GM13977 (cell line): ENCODE measurements around the gene DPYSL3.

Source experiments
- DNase-seq: peaks from one replicate; pipeline ENCODE4 v3.0.0; 2012; ENCODE audit warnings: low spot score
- in situ Hi-C: fragments of 300-500 bp; cut with MboI; formaldehyde crosslinking; loops from one replicate; pipeline ENCODE4 v1.12.0; 2022; ENCODE audit warnings: low sequenced_read_pairs, low pct_unique_long_range_greater_than_20kb, mixed read lengths, inconsistent platforms; ENCODE audit not compliant: unreplicated experiment
- TF ChIP-seq, protein P1 (sequence below): IDR thresholded peaks from 2 replicates; pipeline ENCODE4 v1.5.1; 2012; ENCODE audit warnings: mild to moderate bottlenecking, control low read depth; ENCODE audit not compliant: insufficient read depth; ENCODE audit errors: extremely low read depth, missing control alignments

The DPYSL3 gene

DNA sequence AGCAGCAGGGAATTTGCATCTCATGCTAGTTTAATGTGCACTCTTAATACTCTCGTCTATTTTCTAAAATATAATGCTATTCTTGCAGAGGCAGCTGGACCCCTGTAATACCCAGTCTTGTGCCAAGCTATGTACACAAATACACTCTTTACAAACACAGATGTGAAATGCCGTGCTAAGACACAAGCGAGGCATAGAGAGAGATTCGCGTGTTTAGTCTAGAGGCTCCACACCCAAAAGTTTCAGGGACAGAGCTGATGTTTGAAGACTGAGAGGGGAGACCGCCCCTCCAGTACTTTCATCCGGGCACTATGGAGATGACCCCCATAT, 1.2 kb downstream of the DPYSL3 start:
- no peak for DNase-seq
- TF ChIP-seq, protein P1, sequence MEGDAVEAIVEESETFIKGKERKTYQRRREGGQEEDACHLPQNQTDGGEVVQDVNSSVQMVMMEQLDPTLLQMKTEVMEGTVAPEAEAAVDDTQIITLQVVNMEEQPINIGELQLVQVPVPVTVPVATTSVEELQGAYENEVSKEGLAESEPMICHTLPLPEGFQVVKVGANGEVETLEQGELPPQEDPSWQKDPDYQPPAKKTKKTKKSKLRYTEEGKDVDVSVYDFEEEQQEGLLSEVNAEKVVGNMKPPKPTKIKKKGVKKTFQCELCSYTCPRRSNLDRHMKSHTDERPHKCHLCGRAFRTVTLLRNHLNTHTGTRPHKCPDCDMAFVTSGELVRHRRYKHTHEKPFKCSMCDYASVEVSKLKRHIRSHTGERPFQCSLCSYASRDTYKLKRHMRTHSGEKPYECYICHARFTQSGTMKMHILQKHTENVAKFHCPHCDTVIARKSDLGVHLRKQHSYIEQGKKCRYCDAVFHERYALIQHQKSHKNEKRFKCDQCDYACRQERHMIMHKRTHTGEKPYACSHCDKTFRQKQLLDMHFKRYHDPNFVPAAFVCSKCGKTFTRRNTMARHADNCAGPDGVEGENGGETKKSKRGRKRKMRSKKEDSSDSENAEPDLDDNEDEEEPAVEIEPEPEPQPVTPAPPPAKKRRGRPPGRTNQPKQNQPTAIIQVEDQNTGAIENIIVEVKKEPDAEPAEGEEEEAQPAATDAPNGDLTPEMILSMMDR, result no peak
- in situ Hi-C loops, result no loop called here

DNA sequence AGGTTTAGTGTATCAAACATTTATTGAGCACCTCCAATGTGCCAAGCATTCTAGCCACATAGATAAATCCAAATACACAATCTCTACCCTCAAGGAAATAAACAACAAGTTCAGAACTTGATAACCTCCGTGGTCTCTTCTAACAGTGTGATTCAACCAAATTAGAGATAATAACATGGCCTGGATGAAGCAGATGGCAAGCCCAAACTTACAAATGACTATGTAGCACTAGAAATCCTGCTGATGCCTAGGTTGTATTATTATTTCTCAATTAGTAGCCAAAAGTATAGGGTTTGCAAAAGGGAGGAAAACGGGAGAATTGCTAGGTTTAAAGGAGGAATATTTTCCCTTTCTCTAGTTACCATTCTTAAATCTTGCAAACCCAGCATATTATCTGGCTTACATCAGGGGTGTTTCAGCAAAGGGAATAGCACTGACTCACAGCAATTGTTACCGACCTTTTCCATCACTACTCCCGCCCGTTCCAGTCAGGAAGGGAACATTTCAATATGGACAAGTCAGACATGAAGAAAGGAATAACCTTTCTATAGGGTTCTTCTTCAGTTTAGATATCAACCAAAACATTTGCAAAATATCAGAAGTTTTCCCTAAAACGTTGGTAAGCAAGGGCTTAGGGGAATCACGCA, 2.3 kb downstream of the DPYSL3 start:
- DNase-seq, result no peak
- in situ Hi-C loops, result no loop called here
- TF ChIP-seq, protein P1, result no peak

DNA sequence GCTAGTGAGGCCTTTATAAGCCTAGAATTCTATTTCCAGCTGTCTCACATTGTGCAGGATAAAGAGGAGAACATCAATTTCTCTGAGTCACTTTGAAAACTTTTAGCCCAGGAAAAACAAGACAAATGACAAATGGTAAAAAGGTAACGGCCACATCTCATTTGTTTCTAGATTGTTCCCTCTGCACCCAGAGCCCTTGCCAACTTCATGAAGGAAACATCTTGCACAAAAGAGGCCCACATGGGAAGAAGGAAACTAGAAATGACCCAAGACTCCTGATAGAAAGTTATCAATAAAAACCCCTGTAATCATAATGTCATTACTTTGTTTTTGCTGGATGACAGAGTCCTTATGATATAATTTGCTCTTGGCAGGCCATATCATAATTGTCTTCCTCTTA, 5.3 kb downstream of the DPYSL3 start:
- in situ Hi-C loops, result no loop called here
- DNase-seq, result no peak
- TF ChIP-seq, protein P1, result no peak

DNA sequence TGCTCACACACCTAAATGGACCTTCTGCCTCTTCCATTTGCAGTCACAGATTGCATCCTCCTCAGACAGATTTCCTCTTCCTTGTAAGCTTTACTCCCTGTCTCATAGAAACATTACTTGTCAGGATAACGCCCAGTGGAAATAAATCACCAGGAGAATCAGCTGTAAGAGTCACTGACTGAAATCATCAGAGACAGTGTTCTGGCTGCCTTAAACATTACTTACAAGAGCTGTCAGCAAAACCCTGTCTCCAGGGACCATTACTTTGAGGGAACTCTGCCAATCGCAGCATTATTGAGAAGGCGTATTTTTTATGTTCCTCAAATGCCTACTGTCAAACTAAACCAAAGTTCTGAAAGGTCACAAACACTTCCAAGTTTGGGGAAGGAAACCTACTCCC, 5.9 kb downstream of the DPYSL3 start:
- TF ChIP-seq, protein P1, result no peak
- no peak for DNase-seq
- in situ Hi-C loops, result no loop called here

DNA sequence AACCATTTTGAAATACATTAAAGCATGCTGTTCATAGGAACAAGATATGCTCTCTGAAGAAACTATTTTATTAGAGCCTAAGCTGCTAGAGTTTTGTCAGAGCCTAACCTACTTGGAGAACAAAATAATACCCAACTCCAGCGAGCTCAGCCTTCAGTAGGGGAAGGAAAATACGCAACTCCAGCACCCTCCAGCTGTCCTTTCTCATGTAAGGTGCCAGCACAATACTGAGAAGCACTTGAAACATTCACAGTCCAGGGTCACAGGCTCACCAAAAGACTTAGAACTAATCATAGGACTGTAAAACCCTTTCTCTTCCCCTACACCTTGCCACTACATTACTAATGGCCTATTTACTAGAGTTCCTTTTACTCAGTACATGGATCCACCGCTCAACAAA, 18.9 kb downstream of the DPYSL3 start:
- in situ Hi-C loops, result no loop called here
- DNase-seq, result no peak
- TF ChIP-seq, protein P1, result no peak

DNA sequence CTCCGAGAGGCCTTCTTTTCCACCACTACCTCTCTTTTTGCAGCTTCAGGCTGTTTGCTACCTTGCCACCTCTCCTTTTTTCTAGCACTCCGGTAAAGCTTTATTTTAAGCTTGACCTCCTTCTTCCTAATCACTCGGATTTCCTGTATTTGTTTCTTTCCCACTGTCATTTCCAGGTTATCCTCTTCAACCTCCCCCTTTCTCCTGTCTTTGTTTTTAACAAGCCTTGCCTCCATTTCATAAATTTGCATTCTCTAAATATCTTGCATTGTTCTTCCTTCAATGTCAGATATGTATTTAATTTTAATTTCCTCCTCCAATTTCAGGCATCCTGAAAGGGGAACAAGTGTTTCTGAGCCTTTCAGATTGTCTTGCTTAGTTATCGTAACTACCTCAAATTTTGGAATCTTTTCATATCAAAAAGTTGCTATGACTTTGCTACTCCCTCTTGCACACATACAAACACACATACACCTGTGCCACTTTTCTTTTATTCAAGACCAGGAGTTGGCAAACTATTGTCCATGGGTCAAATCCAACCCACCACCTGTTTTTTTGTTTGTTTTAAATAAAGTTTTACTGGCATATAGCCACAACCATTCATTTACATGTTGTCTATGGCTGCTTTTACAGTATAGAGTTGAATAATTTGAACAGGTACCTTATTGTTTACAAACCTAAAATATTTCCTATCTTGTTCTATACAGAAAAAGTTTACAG, 22.7 kb downstream of the DPYSL3 start:
- no peak for DNase-seq
- in situ Hi-C loops, result no loop called here
- TF ChIP-seq, protein P1, result no peak
